Daoy (cell line): Measurements from ENCODE around the gene HDGFL2. TPM values are rescaled to one million over a fixed set of nuclear protein-coding genes. Genes with fewer than 3 reads are reported as not detected.
A peak's percentile ranks its signal among the peaks of the same experiment; 100 is the strongest.
"Not testable (repeated sequence)": the region's sequence is repeated elsewhere in the genome, so short reads cannot be mapped to it uniquely, and the experiment has no call there.

ENCODE experiments used
- DNase-seq: peaks from one replicate; pipeline ENCODE4 v3.0.0-alpha.2; 2015; ENCODE audit warnings: low read depth
- total RNA-seq: library from RNA; depleted of rRNA; stranded (reverse); fragments of >200 nt; shearing (Covaris generic); gene quantifications from 2 replicates; pipeline ENCODE4 v1.2.3, GENCODE V29; 2014

The HDGFL2 gene
- total RNA-seq, 1 experiment from 2014 or later: 79.1 TPM

DNA sequence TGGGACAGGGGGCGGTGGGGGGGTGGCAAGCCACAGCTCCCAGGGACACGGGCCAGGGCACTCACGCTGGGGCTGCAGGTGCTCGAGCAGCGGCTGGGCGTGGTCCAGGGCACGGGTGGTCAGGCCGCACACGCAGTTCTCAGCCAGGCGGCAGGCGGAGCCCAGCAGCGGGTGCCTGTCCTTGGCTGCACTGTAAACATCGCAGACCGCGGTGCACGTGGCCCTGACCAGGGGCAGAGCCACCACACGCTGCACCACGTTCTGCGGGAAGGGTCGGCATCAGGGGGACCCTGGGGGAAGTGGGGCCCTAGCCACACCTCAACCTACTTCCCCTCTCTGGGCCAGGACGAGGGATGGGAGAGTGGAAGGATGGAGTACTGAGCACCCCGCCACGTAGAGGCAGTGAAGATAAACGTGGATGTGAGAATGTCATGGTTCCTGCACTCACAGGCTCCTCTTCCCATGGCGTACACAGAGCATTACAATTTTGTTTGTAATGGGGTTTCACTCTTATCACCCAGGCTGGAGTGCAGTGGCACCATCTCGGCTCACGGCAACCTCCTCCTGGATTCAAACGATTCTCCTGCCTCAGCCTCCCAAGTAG lies 59.6 kb downstream of the HDGFL2 start:
- DNase-seq: no peak

DNA sequence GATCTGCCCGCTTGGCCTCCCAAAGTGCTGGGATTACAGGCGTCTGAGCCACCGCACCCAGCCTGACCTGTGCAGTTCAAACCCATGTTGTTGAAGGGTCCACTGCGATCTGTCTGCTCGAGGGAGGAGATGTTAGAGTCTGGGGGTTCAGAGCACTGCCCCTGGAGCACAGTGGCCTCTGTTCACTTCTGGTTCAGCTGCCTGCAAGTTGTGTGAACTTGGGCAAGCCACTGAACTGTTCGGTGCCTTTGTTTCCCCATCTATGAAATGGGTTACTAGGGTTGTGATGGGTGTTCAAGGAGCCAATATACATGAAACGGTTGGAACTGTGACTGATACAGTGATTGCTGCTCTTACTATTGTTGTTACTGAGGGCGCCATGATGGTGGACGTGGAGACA lies 61.2 kb downstream of the HDGFL2 start:
- DNase-seq: no peak

DNA sequence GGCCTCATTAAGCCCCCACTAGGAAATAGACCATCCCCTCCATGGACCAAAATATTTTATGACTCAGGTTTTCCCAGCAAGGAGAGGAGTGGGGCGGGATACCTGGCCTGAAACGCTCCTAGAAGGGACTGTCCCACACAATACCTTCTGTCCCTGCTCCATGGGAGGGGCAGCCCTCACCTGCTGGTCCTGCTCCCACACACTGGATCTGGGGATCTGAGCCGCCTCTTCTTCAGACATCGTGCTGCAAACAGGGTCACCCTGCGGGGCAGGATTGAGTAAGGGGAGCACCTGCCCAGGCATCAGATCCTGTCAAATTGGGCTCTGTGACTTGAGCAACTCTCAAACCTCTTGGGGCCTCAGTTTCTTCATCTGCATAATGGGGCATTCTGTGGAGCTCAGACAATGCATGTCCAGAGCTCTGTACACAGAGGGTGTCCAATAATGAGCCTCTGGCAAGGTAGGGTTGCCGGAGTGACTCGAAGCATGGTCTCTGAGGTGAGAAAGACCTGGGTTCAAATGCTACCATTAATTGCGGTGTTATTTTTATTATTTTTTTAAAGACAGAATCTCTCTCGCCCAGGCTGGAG lies 61.8 kb downstream of the HDGFL2 start:
- DNase-seq: no peak

DNA sequence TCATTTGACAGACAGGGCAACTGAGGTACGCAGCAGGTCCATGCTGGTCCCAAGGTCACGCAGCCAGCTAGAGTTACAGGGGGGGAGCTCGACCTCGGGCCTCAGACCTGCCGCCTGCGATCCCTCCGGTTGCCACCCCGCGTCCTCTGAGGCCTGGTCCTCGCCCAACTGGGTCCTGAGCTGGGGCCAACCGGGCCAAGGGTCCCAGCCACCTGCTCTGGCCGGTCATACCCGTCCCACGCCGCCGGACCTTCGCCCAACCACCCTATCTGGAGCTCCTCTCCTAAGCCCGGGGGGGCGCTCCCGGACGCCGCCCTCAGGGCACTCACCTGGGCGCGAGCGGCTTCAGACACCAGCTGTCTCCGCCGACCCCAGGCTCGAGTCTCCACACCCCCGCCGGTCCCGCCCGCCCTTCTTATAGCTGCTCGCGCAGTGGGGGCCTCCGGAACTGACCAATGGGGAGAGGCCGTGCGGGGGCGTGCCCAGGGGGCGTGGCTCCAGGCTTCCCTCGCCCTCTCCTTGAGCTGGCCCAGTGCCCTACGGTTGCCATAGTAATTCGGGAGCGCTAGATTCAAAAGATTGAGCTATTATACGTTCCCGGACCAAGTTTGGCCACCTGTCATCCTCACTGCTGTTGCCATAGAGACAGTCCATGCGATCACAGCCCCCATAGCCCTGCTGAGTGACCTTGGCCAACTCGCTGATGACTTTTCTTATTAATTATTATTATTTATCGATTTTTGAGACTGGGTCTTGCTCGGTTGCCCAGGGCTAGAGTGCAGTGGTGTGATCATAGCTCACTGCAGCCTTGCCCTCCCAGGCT lies 63.0 kb downstream of the HDGFL2 start, which contains the start of gene PLIN5:
PLIN5 (minus strand) TSS at position 389 of the 823 bp plus-strand sequence. CDS start 1,150 bp downstream, outside the sequence.
- peak; percentile 84 for DNase-seq

DNA sequence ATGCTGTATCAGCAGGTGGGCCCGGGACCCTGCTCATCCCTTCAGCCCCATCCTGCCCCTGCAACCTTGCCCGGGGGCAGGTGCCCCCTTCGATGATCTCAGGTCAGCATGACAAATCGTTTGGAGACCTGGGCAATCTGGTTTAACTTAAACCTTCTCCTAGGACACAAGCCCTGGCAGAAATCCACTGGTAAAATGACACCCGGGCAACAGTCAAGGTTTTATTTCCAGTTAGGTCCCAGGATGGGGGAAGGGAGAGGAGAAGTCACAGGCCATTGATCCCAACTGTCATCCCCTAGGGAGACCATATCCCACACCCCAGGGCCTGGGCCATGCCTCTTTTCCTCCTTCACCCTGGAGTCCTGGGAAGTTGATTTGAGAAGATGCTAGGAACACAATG lies 64.7 kb downstream of the HDGFL2 start:
- no peak for DNase-seq

DNA sequence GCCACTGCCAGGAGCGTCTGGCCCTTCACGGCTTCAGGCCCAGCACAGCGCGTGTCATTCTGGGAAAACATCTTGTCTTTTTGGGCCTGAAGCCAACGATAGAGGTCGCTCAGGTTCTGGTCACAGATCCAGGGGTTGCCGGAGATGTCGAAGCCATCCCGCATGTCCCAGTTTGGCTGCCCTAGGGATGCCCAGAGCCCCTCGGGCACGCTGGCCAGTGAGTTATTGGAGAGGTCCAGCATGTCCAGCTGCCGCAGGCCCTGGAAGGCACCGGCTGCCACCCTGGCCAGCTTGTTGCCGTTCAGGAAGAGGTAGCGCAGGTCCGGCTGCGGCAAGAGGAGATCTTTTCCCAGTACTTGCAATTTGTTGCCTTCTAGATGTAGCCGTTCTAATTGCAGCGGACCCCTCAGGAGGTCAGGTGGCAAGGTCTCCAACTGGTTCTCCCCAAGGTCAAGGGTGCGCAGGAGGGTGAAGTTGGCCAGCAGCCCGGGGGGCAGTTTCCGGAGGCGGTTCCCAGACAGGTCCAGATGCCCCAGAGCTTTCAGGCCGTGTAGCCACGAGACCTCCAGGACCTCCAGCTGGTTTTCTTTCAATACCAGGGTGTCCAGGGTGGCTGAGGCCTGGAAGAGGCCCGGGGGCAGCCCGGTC lies 66.0 kb downstream of the HDGFL2 start:
- DNase-seq: no peak

DNA sequence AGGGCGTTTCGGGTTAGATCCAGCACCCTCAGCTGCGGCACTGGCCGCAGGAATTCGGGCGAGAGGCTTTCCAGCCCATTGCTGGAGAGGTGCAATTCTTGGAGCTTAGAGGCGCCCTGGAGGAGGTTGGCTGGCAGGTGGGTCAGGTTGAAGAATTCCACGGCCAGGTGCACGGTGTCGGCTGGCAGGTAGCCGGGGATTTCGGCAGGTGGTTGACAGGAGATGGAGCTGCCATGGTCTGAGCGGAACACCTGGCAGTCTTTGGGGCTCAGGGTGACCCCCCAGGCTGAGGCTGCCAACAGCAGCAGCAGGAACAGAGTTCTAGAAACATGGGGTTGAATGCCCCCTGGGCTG lies 66.5 kb downstream of the HDGFL2 start:
- DNase-seq: no peak

DNA sequence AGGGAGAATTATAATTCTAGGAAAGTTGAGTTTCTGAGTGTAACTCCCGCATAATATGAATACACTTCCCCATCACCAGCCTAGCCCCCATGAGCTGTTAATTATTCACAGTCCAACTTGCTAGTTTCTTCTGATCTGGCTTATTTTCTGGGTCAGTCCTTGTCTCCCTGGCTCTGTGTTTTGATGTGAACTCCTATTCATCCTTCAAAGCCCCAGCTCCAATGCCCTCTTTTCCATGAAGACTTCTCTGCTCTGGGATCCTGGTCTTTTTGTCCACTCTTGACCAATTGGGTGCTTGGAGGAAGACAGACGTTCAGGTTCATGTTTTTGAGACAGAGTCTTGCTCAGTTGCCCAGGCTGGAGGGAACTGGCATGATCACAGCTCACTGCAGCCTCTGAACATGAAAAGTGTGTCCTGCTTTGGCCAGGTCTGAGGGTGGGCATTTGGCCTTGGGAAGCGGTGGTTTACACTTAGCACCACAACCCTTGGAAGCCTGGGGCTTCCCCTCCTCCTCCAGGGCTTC lies 67.1 kb downstream of the HDGFL2 start:
- no peak for DNase-seq

DNA sequence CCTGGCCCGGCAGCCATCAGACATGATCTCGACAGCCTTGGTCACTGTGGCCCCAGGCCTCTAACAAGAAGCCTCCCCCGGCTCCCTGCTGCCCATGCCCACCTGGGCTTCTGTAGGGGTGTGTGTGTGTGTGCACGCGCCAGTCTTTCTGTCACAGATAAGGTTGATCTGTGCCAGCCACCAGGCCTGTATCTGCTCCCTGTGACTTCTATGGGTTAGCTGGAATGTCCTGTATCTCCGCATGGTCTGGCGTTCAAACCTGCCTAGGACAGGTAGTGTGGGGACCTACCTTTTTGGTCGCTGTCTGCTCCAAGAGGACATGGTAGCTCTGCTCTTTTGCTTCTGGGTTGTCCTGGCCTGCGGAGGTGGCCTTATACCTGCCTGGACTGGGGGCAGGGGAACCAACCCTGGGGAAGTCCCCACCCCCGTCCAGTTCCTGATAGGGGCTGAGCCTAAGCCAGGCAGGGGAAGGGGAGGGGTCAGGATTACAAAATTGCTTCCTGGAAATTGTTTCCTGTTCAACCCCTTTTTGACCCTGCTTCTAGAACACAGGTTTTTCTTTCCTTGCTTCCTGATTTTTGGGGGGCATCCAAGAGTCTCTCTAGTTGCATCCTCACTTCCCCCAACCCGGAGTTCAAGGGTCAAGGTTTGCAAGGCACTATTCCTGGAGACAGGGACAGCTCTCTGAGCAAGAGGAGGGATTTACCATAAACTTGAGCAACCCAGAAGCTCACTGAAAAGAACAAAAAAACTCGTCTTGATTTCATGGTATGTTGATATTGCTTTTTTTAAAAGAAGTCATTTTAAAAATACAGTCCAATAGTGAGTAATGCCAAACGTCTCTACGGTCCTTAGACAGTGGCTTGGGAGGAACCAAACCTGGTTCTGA lies 67.8 kb downstream of the HDGFL2 start, which contains the start of gene LRG1:
LRG1 (minus strand) TSS at position 344 of the 889 bp plus-strand sequence; CDS start at position 321, 23 bp downstream.
- DNase-seq: no peak

DNA sequence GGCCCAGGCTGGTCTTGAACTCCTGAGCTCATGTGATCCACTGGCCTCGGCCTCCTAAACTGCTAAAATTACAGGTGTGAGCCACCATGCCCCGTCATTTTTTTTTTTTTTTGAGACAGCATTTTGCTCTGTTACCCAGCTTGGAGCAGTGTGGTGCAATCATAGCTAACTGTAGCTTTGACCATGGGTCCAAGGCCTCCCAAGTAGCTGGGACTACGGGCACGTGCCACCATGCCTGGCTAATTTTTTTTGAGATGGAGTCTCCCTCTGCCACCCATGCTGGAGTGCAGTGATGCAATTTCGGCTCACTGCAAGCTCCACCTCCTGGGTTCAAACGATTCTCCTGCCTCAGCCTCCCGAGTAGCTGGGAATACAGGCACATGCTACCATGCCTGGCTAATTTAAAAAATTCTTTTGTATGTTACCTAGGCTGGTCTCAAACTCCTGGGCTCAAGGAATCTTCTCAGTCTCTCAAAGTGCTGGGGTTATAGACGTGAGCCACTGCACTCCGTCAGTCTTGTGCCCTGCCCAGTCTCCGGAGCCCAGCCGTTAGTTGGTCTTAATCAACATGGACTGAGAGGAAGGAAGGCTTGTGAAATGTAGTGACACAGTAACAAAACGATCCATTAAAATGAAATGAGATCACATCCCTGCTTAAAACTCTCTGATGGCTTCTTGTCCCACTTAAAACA lies 69.2 kb downstream of the HDGFL2 start:
- DNase-seq: no peak

DNA sequence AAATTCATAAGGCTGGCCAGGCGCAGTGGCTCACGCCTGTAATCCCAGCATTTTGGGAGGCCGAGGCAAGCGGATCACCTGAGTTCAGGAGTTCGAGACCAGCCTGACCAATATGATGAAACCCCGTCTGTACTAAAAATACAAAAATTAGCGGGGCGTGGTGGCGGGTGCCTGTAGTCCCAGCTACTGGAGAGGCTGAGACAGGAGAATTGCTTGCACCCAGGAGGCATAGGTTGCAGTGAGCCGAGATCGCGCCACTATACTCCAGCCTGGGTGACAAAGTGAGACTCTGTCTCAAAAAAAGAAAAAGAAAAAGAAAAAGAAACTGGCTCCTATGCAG lies 69.7 kb downstream of the HDGFL2 start:
- DNase-seq: not testable (repeated sequence)

DNA sequence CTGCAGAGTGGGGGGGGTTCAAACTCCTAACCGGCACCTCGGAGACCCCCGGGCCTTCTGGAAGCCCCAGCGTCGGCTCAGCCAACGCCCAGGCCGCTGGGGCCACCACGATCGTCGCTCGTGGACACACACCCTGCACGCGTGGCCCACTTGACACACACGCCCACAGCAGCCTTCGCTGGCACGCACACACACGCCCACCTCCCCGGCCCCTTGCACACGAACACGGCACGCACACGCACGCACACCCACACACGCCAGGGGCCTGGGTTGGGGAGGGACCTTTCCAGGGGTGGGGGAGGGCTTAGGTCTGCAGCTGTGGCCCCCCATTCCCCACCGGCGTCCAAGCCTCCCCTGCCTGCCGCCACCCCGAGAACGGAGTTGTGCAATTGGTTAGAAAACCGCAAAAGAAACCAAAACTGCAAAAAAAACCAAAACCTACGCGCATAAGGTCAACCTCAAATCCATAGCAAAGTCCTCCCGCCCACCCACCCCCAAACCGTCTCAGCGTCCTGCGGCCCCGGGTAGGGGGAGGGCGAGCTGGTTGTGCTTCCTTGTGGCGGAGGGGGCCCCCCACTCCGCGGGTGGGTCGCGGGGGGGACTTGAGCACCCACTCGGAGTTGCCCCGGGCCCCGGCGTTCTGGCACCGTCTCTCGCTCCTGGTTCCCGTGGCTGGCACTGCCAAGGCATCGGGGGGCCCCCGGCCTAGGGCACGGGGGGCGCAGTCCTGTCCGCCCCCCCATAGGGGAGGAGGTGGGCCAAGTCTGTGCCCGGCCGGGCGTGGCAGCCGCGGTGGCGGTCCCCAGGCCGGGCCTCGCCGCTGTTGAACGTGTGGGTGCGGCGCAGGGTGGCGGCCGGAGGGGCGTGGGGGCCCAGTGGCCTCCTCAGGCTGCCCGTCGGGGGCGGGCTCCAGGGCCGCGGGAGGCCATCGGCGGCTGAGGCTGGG lies 71.1 kb downstream of the HDGFL2 start:
- DNase-seq: no peak

DNA sequence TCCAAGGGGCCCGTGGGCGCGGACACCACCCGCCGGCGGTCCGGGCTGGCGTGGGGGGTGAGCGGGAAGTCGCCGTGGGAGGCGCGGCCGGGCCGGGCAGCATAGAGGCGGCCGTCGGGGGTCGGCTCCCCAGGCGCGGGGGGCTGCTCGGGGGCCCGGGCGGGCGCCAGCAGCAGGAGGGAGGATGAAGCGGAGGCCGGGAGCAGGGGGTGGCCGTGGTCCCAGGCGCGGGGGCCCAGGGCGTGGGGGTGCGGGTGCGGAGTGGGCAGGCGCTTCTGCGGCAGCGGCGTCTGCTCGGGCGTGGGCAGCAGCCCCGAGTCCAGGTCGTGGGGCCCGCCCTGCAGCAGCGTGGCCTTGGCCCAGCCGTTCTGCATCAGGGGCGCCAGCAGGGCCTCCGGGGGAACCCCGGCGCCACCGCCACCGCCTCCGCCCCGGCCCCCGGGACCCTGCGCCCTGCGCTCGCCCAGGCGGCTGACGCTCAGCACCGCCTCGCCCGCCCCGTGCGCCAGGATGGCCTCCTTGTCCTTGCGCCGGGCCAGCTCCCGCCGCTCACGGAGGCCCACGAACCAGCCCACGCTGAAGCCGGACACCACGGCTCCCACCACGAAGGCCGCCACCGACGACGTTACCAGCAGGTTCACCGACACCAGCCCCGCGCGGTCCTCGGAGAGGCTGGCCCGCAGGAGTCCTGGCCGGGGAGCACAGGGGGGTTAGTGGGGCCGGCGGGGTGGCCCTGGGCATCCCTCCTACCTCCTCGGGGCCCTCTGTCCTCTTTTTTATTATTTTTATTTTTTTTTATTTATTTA lies 71.9 kb downstream of the HDGFL2 start:
- no peak for DNase-seq

DNA sequence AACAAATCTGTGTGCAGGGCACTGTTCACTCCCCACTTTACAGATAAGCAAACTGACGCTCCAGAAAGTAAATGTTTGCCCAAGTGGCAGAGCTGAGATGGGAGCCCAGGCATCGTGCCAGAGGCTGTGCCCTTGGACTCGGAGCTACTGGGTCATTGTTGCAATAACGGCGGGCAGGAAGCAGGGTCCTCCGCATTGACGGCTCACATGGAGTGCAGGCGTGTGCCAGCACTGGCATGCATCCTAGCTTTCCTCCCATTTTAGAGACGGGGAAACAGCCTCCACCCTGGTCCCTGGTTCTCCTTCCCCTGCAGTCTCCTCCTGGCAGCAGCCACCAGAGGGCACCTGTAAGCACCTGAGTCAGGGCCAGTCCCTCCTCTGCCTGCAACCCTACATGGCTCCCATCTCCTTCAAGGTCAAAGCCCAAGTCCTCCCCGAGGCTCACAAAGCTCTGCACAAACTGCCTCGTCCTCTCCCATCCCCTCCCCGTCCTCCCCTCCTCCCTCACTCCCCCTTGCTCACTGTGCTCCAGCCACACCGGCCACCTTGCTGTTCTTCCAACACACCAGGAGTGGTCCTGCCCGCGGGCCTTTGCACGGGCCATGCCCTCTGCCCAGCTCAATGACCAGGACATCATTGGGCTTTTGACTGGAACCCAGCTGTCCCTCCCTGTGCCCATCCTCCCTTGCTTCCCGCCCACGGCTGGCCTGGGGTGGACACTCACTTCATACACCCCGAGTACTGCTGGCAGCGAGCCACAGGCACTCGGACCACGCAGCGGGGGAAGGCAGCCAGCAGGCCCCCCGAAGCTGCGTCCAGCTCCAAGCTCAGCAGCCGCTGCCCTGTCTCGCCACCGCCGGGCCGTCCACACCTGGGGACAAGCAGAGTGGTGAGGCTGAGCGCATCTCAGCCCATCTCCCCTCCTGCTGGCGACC lies 75.5 kb downstream of the HDGFL2 start:
- DNase-seq: peak; percentile 41

DNA sequence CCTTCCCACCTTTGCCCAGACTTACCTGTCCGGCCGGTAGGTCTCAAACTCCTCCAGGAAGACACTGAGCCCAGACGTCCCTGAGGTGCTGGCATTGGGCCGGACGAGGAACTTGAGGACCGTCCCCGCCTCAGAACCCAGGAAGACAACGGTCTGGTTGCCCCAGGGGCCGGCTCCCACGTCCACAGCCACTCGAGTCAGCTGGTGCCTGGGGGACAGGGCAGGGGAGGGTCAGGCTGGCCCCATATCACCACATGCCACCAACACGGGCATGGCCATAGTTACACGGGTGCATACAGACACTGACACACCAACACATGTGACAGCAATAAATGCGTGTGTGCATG lies 76.1 kb downstream of the HDGFL2 start:
- DNase-seq: no peak

DNA sequence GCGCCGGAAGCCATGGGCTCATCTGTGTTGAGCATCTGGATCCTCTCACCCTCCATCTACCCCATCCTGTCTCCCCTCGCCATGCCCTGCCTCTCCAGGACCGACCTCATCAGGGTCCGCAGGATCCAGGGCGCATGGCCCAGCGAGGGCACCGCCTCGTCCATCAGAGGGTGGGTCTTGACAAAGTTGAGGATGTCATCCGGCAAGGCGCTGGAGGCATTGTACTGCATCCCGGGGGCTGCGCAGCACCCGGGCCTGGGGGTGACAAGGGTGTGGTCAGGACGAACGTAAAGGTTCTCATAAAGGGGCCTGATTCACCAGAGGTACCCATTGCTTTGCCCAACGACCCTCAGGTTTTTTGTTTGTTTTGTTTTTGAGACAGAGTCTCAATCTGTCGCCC lies 77.9 kb downstream of the HDGFL2 start:
- DNase-seq: no peak

DNA sequence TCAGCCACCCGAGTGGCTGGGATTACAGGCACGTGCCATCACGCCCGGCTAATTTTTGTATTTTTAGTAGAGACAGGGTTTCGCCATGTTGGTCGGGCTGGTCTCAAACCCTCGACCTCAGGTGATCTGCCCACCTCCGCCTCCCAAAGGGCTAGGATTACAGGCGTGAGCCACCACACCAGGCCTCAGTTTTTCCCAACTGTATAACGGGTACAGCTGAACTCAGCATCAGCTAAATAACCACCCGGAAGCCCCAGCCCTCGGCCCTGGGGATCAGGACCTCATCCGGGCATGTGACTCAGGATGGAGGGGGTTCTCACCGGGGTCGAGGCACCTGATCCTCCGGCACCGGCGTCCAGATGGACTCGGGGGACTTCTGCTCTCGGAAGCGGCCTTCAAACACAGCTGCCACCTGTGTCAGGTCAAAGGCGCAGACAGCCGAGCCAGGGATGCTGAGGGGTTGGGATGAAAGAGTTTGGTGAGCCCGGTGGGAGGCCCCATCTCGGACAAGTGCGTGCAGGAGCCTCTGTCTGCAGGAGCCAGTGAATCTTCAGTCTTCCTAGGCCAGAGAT lies 78.5 kb downstream of the HDGFL2 start:
- no peak for DNase-seq
